ENCODE data around the gene ZNF516. TPM values are rescaled to one million over a fixed set of nuclear protein-coding genes. Genes with fewer than 3 reads are reported as not detected.

The ZNF516 gene
- total and polyA plus RNA-seq, 4 donors: 2.5 to 12.2 (median 7.6) TPM

- Histone ChIP-seq H3K4me3 (ENCODE audit: low read depth in 1 of 3, low read length in 3 of 3) (no peak overlapping the region), H3K27me3 (ENCODE audit: control insufficient read depth in 4 of 4, insufficient read depth in 4 of 4, low read length in 3 of 4) (no peaks in the 10 kb centered on the region), H3K9me3 (ENCODE audit: control insufficient read depth in 4 of 4, low read length in 3 of 4) (peaks cover 0 to 3% (median under 1%) of the 10 kb centered on the region in 4 donors), H3K4me1 (ENCODE audit: control insufficient read depth in 4 of 4, insufficient read depth in 4 of 4, low read length in 3 of 4) (peaks cover 0 to 2% (median under 1%) of the 10 kb centered on the region in 4 donors), H3K27ac (ENCODE audit: low read depth in 1 of 2, low read length in 2 of 2) (no peak overlapping the region), H3K9ac (ENCODE audit: low read depth in 1 of 2, low read length in 2 of 2) (no peak overlapping the region), H3K36me3 (ENCODE audit: control insufficient read depth in 4 of 4, insufficient read depth in 3 of 4, low read depth in 1 of 4, low read length in 3 of 4) (no peaks in the 10 kb centered on the region)
- WGBS: 88% methylated on average over 10 of the region's 10 CpGs
- TF ChIP-seq JUND (IDR thresholded peaks at IDR 0.05): no peak
- TF ChIP-seq HNF4G (IDR thresholded peaks at IDR 0.05): no peak
- no peak for TF ChIP-seq YY1 (IDR thresholded peaks at IDR 0.05)
- no peak for TF ChIP-seq ATF3 (IDR thresholded peaks at IDR 0.05)
- no peak for TF ChIP-seq ZBTB33 (IDR thresholded peaks at IDR 0.05)
- no peak for TF ChIP-seq SP1 (IDR thresholded peaks at IDR 0.05)
- TF ChIP-seq NR2F2 (IDR thresholded peaks at IDR 0.05): no peak
- TF ChIP-seq TAF1 (conservative IDR thresholded peaks at IDR 0.05): no peak
- TF ChIP-seq CTCF (IDR thresholded peaks at IDR 0.05; ENCODE audit: low read depth, low read length, missing input control): no peak
- no peak for TF ChIP-seq EGR1 (IDR thresholded peaks at IDR 0.05; ENCODE audit: low read depth in 2 of 2)
- TF ChIP-seq MAX (IDR thresholded peaks at IDR 0.05): no peak
- no peak for TF ChIP-seq FOXA1 (IDR thresholded peaks at IDR 0.05)
- TF ChIP-seq REST (IDR thresholded peaks at IDR 0.05): no peak
- TF ChIP-seq FOXA2 (IDR thresholded peaks at IDR 0.05): no peak
- no peak for TF ChIP-seq RAD21 (IDR thresholded peaks at IDR 0.05)
- no peak for TF ChIP-seq HNF4A (conservative IDR thresholded peaks at IDR 0.05)
- TF ChIP-seq RXRA (IDR thresholded peaks at IDR 0.05): no peak
- no peak for TF ChIP-seq GABPA (IDR thresholded peaks at IDR 0.05 in 1 of 2, conservative IDR thresholded peaks at IDR 0.05 in 1 of 2)
- DNase-seq (ENCODE audit: low spot score): no peak
These were observed 159.0 kb downstream of the ZNF516 start for GRCh38 chr18:76335859-76336640.

Measured in liver (tissue), 9 donors.